CD4-positive, alpha-beta T cell (primary cell): Measurements from ENCODE around the gene PHC1. TPM values are rescaled to one million over a fixed set of nuclear protein-coding genes. Genes with fewer than 3 reads are reported as not detected.

Experiments
- ATAC-seq: fragments of 200-7000 bp; cut with Tn5 transposase; one replicate; pipeline ENCODE4 v1.10.0; 2022; ENCODE audit warnings: mild to moderate bottlenecking; ENCODE audit not compliant: poor library complexity
- CTCF ChIA-PET: fragments of 350-600 bp; sonication (Branson Sonifier 250); formaldehyde crosslinking; loops from one replicate; lab custom pipeline; 2021; ENCODE audit warnings: antibody characterized with exemption, inconsistent platforms; lab: Charles Lee
- POLR2A ChIA-PET: fragments of 350-600 bp; sonication (Branson Sonifier 250); formaldehyde crosslinking; loops from one replicate; lab custom pipeline; 2021; ENCODE audit warnings: antibody characterized with exemption, inconsistent platforms; lab: Charles Lee
- DNase-seq, 14 experiments: peaks; one replicate each; pipeline ENCODE4 v3.0.0-alpha.2; 2013 to 2020; ENCODE audit warnings: mixed read lengths in 2 of 14
- H3K27ac ChIP-seq, 2 donors: one replicate each; pipeline versions ENCODE4 v1.5.1 to v1.7.0; 2013; ENCODE audit warnings: low read length in 2 of 2, low read depth in 1 of 2, mild to moderate bottlenecking in 1 of 2
- H3K27me3 ChIP-seq, 2 experiments: 1 replicate in 1 of 2; 2 replicates in 1 of 2; pipeline versions ENCODE4 v1.6.1 to v1.7.0; 2013; ENCODE audit warnings: low read length in 2 of 2, control low read depth in 1 of 2, mild to moderate bottlenecking in 1 of 2, moderate library complexity in 1 of 2; ENCODE audit not compliant: insufficient read depth in 2 of 2, control insufficient read depth in 1 of 2
- H3K36me3 ChIP-seq: one replicate; pipeline ENCODE4 v1.6.1; 2013; ENCODE audit warnings: low read length, control low read depth; ENCODE audit not compliant: insufficient read depth
- H3K4me1 ChIP-seq: one replicate; pipeline ENCODE4 v1.6.1; 2013; ENCODE audit warnings: low read length, control low read depth; ENCODE audit not compliant: insufficient read depth
- H3K4me3 ChIP-seq: one replicate; pipeline ENCODE4 v1.5.1; 2013; ENCODE audit warnings: mild to moderate bottlenecking, low read length, moderate library complexity
- H3K9me3 ChIP-seq, 2 experiments: 1 replicate in 1 of 2; 2 replicates in 1 of 2; pipeline versions ENCODE4 v1.6.1 to v1.7.0; 2013; ENCODE audit warnings: low read length in 2 of 2, mild to moderate bottlenecking in 2 of 2, control low read depth in 1 of 2, moderate library complexity in 1 of 2; ENCODE audit not compliant: control insufficient read depth in 1 of 2, insufficient read depth in 1 of 2
- H3K27ac Mint-ChIP-seq: one replicate; pipeline ENCODE4 v1.8.0; 2020; ENCODE audit warnings: mixed read lengths
- H3K27me3 Mint-ChIP-seq: one replicate; pipeline ENCODE4 v1.8.0; 2021; ENCODE audit warnings: mixed read lengths
- H3K36me3 Mint-ChIP-seq: one replicate; pipeline ENCODE4 v1.8.0; 2021; ENCODE audit warnings: low read depth, mixed read lengths
- H3K4me1 Mint-ChIP-seq: one replicate; pipeline ENCODE4 v1.8.0; 2021; ENCODE audit warnings: low read depth, mixed read lengths
- H3K4me3 Mint-ChIP-seq: one replicate; pipeline ENCODE4 v1.8.0; 2020; ENCODE audit warnings: mild to moderate bottlenecking, mixed read lengths
- H3K9me3 Mint-ChIP-seq: one replicate; pipeline ENCODE4 v1.8.0; 2020; ENCODE audit warnings: mixed read lengths
- CTCF ChIP-seq: fragments of 200-600 bp; IDR thresholded peaks from one replicate; pipeline ENCODE4 v1.8.0; 2022; ENCODE audit warnings: antibody characterized with exemption, mild to moderate bottlenecking
- intact Hi-C, 2 experiments: fragments of 100-400 bp; cut with DNase I in 1 of 2; cut with micrococcal nuclease in 1 of 2; formaldehyde crosslinking; loops; one replicate each; pipeline versions ENCODE4 v1.15.1 to v1.9.0; 2023 to 2025; cut with DNase I, micrococcal nuclease
- total RNA-seq, 174 experiments: library from RNA in 2 of 174; stranded (reverse) in 2 of 174; gene quantifications; one replicate each; pipeline ENCODE4 v1.2.3 and lab custom pipeline; 2021 to 2026

PHC1 gene
- total RNA-seq, 2 experiments from 2014 or later: 46.6 to 47.2 TPM

DNA sequence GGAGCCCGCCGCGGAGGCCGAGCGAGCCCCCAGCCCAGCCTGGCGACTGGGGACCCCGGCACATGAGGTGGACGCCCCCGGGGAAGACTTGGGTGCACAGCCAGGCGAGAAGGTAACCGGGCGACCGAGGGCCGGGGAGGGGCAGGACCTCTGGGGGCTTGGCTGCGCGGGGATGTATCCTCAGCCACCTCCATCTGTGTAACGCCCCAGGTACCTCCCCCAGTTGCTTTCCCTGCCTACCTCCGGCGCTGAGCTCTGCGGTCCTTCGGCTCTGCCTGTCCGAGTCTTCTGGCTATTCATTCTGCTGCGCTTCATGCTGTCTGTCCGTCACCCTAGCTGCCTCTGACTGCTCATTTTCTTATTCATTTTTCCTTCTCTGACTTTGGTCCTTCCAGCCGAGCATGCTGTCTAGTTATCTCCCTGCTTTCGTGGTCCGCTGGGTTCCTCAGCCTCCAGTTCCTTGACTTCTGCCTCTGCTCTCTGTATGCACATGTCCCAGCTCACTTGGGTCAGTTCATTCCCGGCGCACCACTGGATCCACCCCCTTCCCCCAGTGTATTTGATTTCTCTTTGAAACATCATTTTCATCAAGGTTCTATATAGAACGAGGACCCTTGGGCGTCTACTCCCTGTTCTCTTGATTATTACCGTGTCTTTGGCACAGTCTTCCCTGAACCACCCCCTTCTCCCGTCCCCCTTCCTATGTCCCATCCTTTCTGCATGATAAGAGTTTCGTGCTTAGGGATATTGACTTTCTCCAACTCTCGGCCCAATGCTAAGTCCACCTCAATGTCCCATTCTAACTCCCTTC, 612 bp downstream of the PHC1 start:
- Mint-ChIP-seq H3K36me3 (peaks cover 13% of the 10 kb centered on the region), H3K27me3 (no peaks in the 10 kb centered on the region), H3K4me3 (no peak overlapping the region), H3K9me3 (no peaks in the 10 kb centered on the region), H3K27ac (no peak overlapping the region), H3K4me1 (peaks cover 18% of the 10 kb centered on the region)
- H3K4me3 ChIP-seq: peak overlapping the region; percentile 85
- no peak overlapping the region for H3K27ac ChIP-seq
- ChIA-PET POLR2A (interaction anchor here (0.6 to 2.2 kb wide), 4 partner anchors 11 to 99 kb away, joined by 3 to 24 read pairs (median 3); partner anchors contain the start of gene M6PR), CTCF (interaction anchor here (3.5 kb wide), 1 partner anchor 35 kb away, joined by 32 read pairs; the partner anchor contains the start of gene M6PR)
- ATAC-seq (peak; percentile 81), DNase-seq (peak; percentile 32 to 83 (median 50))
- intact Hi-C loops: loop anchor here (2.0 to 10.0 kb wide), 2 partner anchors 34 to 670 kb away; partner anchors contain the start of gene M6PR (in 1 of the 2)
- no peaks in the 10 kb centered on the region for H3K27me3 ChIP-seq
- no peaks in the 10 kb centered on the region for H3K9me3 ChIP-seq
- H3K36me3 ChIP-seq: peaks cover 13% of the 10 kb centered on the region
- TF ChIP-seq CTCF: no peak
- peaks cover 16% of the 10 kb centered on the region for H3K4me1 ChIP-seq

GRCh38 chr12:8916154-8916553, 1.8 kb downstream of the PHC1 start:
- Histone ChIP-seq H3K27ac (no peak overlapping the region), H3K36me3 (peaks cover 20% of the 10 kb centered on the region), H3K9me3 (no peaks in the 10 kb centered on the region), H3K4me1 (peaks cover 16% of the 10 kb centered on the region), H3K4me3 (no peak overlapping the region), H3K27me3 (no peaks in the 10 kb centered on the region)
- intact Hi-C loops: loop anchor here in 1 of 2 experiments (10.0 kb wide), 1 partner anchor 671 kb away; no protein-coding TSS in a partner anchor
- CTCF ChIA-PET: interaction anchor here (0.8 to 1.8 kb wide), 3 partner anchors 9 to 134 kb away, joined by 3 to 6 read pairs (median 3); partner anchors contain the start of gene M6PR
- H3K4me1 Mint-ChIP-seq: peaks cover 18% of the 10 kb centered on the region
- no peak for ATAC-seq
- POLR2A ChIA-PET: no interaction called here
- H3K27ac Mint-ChIP-seq: no peak overlapping the region
- H3K36me3 Mint-ChIP-seq: peaks cover 21% of the 10 kb centered on the region
- no peaks in the 10 kb centered on the region for H3K27me3 Mint-ChIP-seq
- DNase-seq: no peak
- no peak for TF ChIP-seq CTCF
- H3K9me3 Mint-ChIP-seq: no peaks in the 10 kb centered on the region
- H3K4me3 Mint-ChIP-seq: no peak overlapping the region

DNA sequence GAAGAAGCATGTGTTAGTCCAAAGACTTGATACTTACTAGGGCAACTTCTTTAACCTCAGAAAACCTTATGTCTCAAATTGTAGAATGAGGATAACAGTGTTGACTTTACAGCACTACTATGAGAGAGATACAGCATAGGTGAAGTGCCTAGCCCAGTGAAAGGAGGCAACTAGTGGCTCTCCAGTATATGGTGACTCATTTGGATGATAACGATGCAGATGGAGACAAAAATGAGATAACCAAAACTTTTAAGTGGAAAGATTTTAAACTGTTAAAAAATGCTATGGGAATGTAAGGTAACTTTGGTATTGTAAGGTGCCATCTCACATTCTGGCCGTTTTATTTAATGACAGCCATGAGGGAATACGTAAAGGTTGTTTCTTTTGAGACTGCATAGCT, 2.7 kb downstream of the PHC1 start:
- Histone ChIP-seq H3K4me1 (peaks cover 16% of the 10 kb centered on the region), H3K27me3 (no peaks in the 10 kb centered on the region), H3K4me3 (no peak overlapping the region), H3K9me3 (no peaks in the 10 kb centered on the region), H3K36me3 (peaks cover 27% of the 10 kb centered on the region), H3K27ac (no peak overlapping the region)
- no peak overlapping the region for H3K27ac Mint-ChIP-seq
- DNase-seq (no peak), ATAC-seq (no peak)
- H3K4me3 Mint-ChIP-seq: no peak overlapping the region
- H3K9me3 Mint-ChIP-seq: no peaks in the 10 kb centered on the region
- ChIA-PET POLR2A (no interaction called here), CTCF (interaction anchor here (1.8 kb wide), 1 partner anchor 133 kb away, joined by 6 read pairs; no protein-coding TSS in a partner anchor)
- H3K27me3 Mint-ChIP-seq: no peaks in the 10 kb centered on the region
- H3K36me3 Mint-ChIP-seq: peaks cover 30% of the 10 kb centered on the region
- intact Hi-C loops: loop anchor here in 1 of 2 experiments (10.0 kb wide), 1 partner anchor 672 kb away; no protein-coding TSS in a partner anchor
- H3K4me1 Mint-ChIP-seq: peaks cover 18% of the 10 kb centered on the region
- no peak for TF ChIP-seq CTCF
